ENCODE data around the gene HOXC6.

GRCh38 chr12:54015018-54015931 lies 13.0 kb upstream of the HOXC6 start:
- TF ChIP-seq, protein P1, sequence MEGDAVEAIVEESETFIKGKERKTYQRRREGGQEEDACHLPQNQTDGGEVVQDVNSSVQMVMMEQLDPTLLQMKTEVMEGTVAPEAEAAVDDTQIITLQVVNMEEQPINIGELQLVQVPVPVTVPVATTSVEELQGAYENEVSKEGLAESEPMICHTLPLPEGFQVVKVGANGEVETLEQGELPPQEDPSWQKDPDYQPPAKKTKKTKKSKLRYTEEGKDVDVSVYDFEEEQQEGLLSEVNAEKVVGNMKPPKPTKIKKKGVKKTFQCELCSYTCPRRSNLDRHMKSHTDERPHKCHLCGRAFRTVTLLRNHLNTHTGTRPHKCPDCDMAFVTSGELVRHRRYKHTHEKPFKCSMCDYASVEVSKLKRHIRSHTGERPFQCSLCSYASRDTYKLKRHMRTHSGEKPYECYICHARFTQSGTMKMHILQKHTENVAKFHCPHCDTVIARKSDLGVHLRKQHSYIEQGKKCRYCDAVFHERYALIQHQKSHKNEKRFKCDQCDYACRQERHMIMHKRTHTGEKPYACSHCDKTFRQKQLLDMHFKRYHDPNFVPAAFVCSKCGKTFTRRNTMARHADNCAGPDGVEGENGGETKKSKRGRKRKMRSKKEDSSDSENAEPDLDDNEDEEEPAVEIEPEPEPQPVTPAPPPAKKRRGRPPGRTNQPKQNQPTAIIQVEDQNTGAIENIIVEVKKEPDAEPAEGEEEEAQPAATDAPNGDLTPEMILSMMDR (IDR thresholded peaks at IDR 0.05), result no peak
- TF ChIP-seq POLR2A (IDR thresholded peaks at IDR 0.05), result no peak

All from esophagus squamous epithelium (tissue), 4 donors.